Measurements from ENCODE around the gene SRRM2. TPM values are rescaled to one million over a fixed set of nuclear protein-coding genes. Genes with fewer than 3 reads are reported as not detected.

Gene SRRM2
- total RNA-seq, 2 donors from 2014 or later, result 569 to 1,109 TPM

- Mint-ChIP-seq H3K27ac (no peak overlapping the region), H3K27me3 (no peaks in the 10 kb centered on the region), H3K4me3 (no peak overlapping the region), H3K4me1 (ENCODE audit: low read depth in 2 of 2) (peaks cover 0 to 2% of the 10 kb centered on the region in 2 donors), H3K36me3 (no peaks in the 10 kb centered on the region), H3K9me3 (no peaks in the 10 kb centered on the region)
- ATAC-seq (peak in 1 of 2 donors; percentile 4), DNase-seq (ENCODE audit: low spot score) (no peak)
Measured at GRCh38 chr16:2819939-2820835, 67.7 kb downstream of the SRRM2 start.

Other genes with a start within 250 kb of the SRRM2 start
- 100 to 1,000 TPM; 103 to 146 TPM for gene ATP6V0C, start 238.7 kb upstream of the SRRM2 start, total RNA-seq
- 10 to 100 TPM; 34.1 to 63.9 TPM for gene AMDHD2, start 232.3 kb upstream of the SRRM2 start, total RNA-seq
- gene CEMP1, start 221.2 kb upstream of the SRRM2 start, total RNA-seq, result not detected
- 10 to 100 TPM; 71.3 to 76.8 TPM for gene PDPK1, start 214.6 kb upstream of the SRRM2 start, total RNA-seq
- gene KCTD5, start 70.1 kb upstream of the SRRM2 start, total RNA-seq, result 10 to 100 TPM; 46.2 to 65.0 TPM
- 1 to 10 TPM; 1.1 to 1.4 TPM for gene PRSS27, start 32.4 kb upstream of the SRRM2 start, total RNA-seq
- gene ELOB, start 24.6 kb downstream of the SRRM2 start, total RNA-seq, result 100 to 1,000 TPM; 196 to 201 TPM
- gene PRSS33, start 34.9 kb downstream of the SRRM2 start, total RNA-seq, result not detected
- gene PRSS41, start 45.8 kb downstream of the SRRM2 start, total RNA-seq, result not detected
- 10 to 100 TPM in 1 of 2 donors, under 1 TPM in 1; 0.53 to 21.5 TPM for gene PRSS21, start 64.6 kb downstream of the SRRM2 start, total RNA-seq
- 10 to 100 TPM in 1 of 2 donors, 1 to 10 TPM in 1; 3.8 to 22.1 TPM for gene ZG16B, start 77.7 kb downstream of the SRRM2 start, total RNA-seq
- under 1 TPM; 0.86 TPM for gene PRSS22, start 105.5 kb downstream of the SRRM2 start, total RNA-seq
- gene FLYWCH2, start 130.6 kb downstream of the SRRM2 start, total RNA-seq, result 10 to 100 TPM; 21.5 to 24.7 TPM
- 10 to 100 TPM; 66.6 to 85.7 TPM for gene FLYWCH1, start 159.3 kb downstream of the SRRM2 start, total RNA-seq
- not detected for gene KREMEN2, start 211.6 kb downstream of the SRRM2 start, total RNA-seq
- 10 to 100 TPM; 19.7 to 39.1 TPM for gene PAQR4, start 216.7 kb downstream of the SRRM2 start, total RNA-seq
- 100 to 1,000 TPM in 1 of 2 donors, 10 to 100 TPM in 1; 76.4 to 251 TPM for gene PKMYT1, start 227.8 kb downstream of the SRRM2 start, total RNA-seq